GM12878 (cell line): ENCODE measurements around the gene ATP4B. TPM values are rescaled to one million over a fixed set of nuclear protein-coding genes. Genes with fewer than 3 reads are reported as not detected.

Source experiments
- ATAC-seq: fragments of 200-7000 bp; cut with Tn5 transposase; 3 replicates; pipeline ENCODE4 v1.9.1; 2020; ENCODE audit warnings: mild to moderate bottlenecking, moderate library complexity
- BruUV-seq: library from RNA; stranded (reverse); fragments of 400-500 nt; replicated peaks from 2 replicates; lab custom pipeline; 2021; lab: Mats Ljungman, UMichigan
- CTCF ChIA-PET: fragments of 300-600 bp; sonication (Branson Sonifier 250); formaldehyde crosslinking; extraction: SDS; loops from one replicate; lab custom pipeline; 2021; ENCODE audit warnings: inconsistent platforms; lab: Yijun Ruan, JAX
- POLR2A ChIA-PET: fragments of 350-600 bp; formaldehyde crosslinking; extraction: SDS; loops from one replicate; lab custom pipeline; 2021; ENCODE audit warnings: inconsistent platforms; lab: Charles Lee
- RAD21 ChIA-PET: fragments of 300-600 bp; sonication (Branson Sonifier 250); formaldehyde crosslinking; loops from one replicate; lab custom pipeline; 2023; ENCODE audit warnings: antibody characterized with exemption; ENCODE audit not compliant: unreplicated experiment; lab: Charles Lee
- SMC1A ChIA-PET: fragments of 300-600 bp; sonication (Branson Sonifier 250); formaldehyde crosslinking; loops from one replicate; lab custom pipeline; 2023; ENCODE audit not compliant: unreplicated experiment, uncharacterized antibody; lab: Charles Lee
- DNase-seq: peaks from one replicate; pipeline ENCODE4 v3.0.0-alpha.2; 2011; ENCODE audit warnings: low read depth, low spot score
- FAIRE-seq: peaks from 3 replicates; lab custom pipeline; 2011; peaks lifted over from hg19 to GRCh38; lab: Jason Lieb, UNC
- H2AFZ ChIP-seq: 2 replicates; pipeline ENCODE4 v1.6.0; 2011; ENCODE audit warnings: low read depth, low read length, control low read depth; ENCODE audit not compliant: control insufficient read depth
- H3K27ac ChIP-seq: 2 replicates; pipeline ENCODE4 v1.5.1; 2011; ENCODE audit warnings: control low read depth; ENCODE audit not compliant: control insufficient read depth, insufficient read depth
- H3K27me3 ChIP-seq, 2 experiments: replicated peaks in 1 of 2; 2 replicates each; pipeline versions ENCODE4 v1.6.0 to v1.6.1; 2011; ENCODE audit warnings: low read length in 1 of 2; ENCODE audit not compliant: control insufficient read depth in 2 of 2, insufficient read depth in 2 of 2
- H3K36me3 ChIP-seq, 2 experiments: 2 replicates each; pipeline ENCODE4 v1.5.1; 2011; ENCODE audit warnings: low read length in 1 of 2; ENCODE audit not compliant: control insufficient read depth in 2 of 2, insufficient read depth in 2 of 2
- H3K4me1 ChIP-seq: 2 replicates; pipeline ENCODE4 v1.6.1; 2011; ENCODE audit warnings: mild to moderate bottlenecking, low read length, moderate library complexity, mixed read lengths; ENCODE audit not compliant: control insufficient read depth, insufficient read depth
- H3K4me2 ChIP-seq: 2 replicates; pipeline ENCODE4 v1.6.0; 2011; ENCODE audit warnings: control low read depth; ENCODE audit not compliant: control insufficient read depth, insufficient read depth
- H3K4me3 ChIP-seq: fragments of 200-600 bp; sonication (generic); 2 replicates; pipeline ENCODE4 v1.5.1; 2016
- H3K79me2 ChIP-seq: 2 replicates; pipeline ENCODE4 v1.6.0; 2011; ENCODE audit warnings: low read length; ENCODE audit not compliant: control insufficient read depth, insufficient read depth
- H3K9ac ChIP-seq: 2 replicates; pipeline ENCODE4 v1.8.0; 2011; ENCODE audit warnings: low read length, control low read depth, mixed read lengths; ENCODE audit not compliant: control insufficient read depth, insufficient read depth
- H3K9me3 ChIP-seq: replicated peaks from 3 replicates; pipeline ENCODE4 v1.5.1; 2011; ENCODE audit warnings: mild to moderate bottlenecking, low read length; ENCODE audit not compliant: control insufficient read depth, insufficient read depth
- H4K20me1 ChIP-seq: 2 replicates; pipeline ENCODE4 v1.6.0; 2011; ENCODE audit not compliant: control insufficient read depth, insufficient read depth
- POLR2A ChIP-seq: IDR thresholded peaks from 2 replicates; pipeline ENCODE4 v1.6.1; 2011; ENCODE audit warnings: low read depth, mild to moderate bottlenecking, low read length
- RUNX3 ChIP-seq: IDR thresholded peaks from 2 replicates; pipeline ENCODE4 v1.6.1; 2012; ENCODE audit warnings: low read length, inconsistent platforms
- WGBS: methylation state at CpG from one replicate; pipeline ENCODE4 v1.1.6; 2016; ENCODE audit warnings: low lambda C conversion rate; ENCODE audit not compliant: insufficient replicate concordance, insufficient coverage; ENCODE audit errors: missing lambda C conversion rate; 5-methylcytosine and 5-hydroxymethylcytosine counted together
- in situ Hi-C: fragments of 300-500 bp; cut with MboI; formaldehyde crosslinking; loops from 9 replicates; pipeline ENCODE4 v1.14.3; 2018; ENCODE audit warnings: mixed read lengths
- intact Hi-C: fragments of 100-400 bp; cut with micrococcal nuclease; formaldehyde crosslinking; loops from one replicate; pipeline ENCODE4 v1.14.2; 2022; ENCODE audit not compliant: unreplicated experiment
- polyA plus RNA-seq, 11 experiments: library from polyadenylated mRNA; depleted of rRNA in 4 of 11; unstranded in 6 of 11; stranded (reverse) in 5 of 11; fragments of >200 nt; fragmentation: Nextera tagmentation in 4 of 11; fragmentation: Illumina TruSeq in 1 of 11; extraction: Ambion mirVana in 4 of 11; extraction: Trizol in 1 of 11; gene quantifications; 1 replicate in 1 of 11; 2 replicates in 10 of 11; pipeline versions ENCODE4 v1.2.1 to v1.2.3, GENCODE V29; 2011 to 2016; ENCODE audit warnings: inconsistent platforms in 2 of 11, missing spikeins in 2 of 11, low read depth in 1 of 11
- total RNA-seq, 4 experiments: library from RNA; depleted of rRNA in 3 of 4; stranded (reverse); fragments of >200 nt in 3 of 4; fragmentation: Illumina TruSeq in 1 of 4; extraction: Trizol in 1 of 4; gene quantifications; 2 replicates each; pipeline versions ENCODE4 v1.2.1 to v1.2.3, GENCODE V29; 2013 to 2021
- TF ChIP-seq, protein P1 (sequence below): fragments of 450-650 bp; IDR thresholded peaks from 2 replicates; pipeline ENCODE4 v1.6.1; 2017; ENCODE audit warnings: low read depth, mild to moderate bottlenecking, moderate library complexity
- TF ChIP-seq, protein P2 (sequence below): fragments of 150-350 bp; IDR thresholded peaks from 2 replicates; pipeline ENCODE4 v1.6.1; 2014; ENCODE audit warnings: mild to moderate bottlenecking, low read depth, low read length

ATP4B gene
- total and polyA plus RNA-seq, 10 of the 15 experiments (the other 5 are each of a cell fraction or from before 2014, with no cell fraction given), result 0.05 to 0.33 (median 0.20) TPM; not detected in 4

DNA sequence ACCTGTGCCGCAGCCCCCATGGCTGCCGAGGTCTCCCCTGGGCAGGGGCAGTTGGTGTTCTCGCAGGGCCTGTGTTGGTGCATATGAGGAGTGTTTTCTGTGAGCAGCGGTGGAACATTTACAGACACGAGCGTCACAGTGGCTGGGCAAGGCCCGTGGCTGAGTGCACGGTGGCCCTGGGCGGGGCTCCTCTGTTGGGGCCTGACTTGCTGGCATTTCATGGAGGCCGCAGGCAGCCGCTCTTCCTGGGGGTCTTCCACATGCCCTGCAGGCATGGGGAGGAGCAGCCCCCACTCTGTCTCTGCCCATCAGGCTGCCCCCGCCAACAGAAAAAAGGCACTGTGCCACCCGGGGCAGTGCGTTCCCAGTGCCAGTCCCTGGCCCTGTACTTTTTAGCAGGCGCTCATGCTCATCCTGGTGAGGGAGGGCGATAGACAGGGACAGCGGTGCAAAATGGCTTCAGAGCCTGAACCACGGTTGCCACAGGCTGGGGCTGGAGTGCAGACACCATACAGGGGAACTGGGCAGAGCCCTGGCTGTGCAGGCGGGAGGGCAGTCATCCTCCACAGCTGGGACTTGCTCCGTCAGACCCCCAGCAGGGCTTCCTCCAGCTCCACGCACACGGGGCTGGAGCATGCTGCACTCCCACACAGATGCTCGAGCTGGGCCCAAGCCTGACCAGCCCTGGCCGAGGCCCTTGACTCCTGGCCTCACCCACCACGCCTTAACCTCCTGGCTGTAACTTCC is 49.9 kb downstream of the ATP4B start:
- H3K27ac ChIP-seq, result no peak overlapping the region
- H4K20me1 ChIP-seq, result peaks cover 3% of the 10 kb centered on the region; the same call in 1 of the 2 replicates
- H3K9me3 ChIP-seq, result no peaks in the 10 kb centered on the region
- TF ChIP-seq POLR2A, result peak; percentile 21; the same call in 1 of the 2 replicates
- TF ChIP-seq RUNX3, result no peak
- TF ChIP-seq, all 136 proteins: peak for 1
- Histone ChIP-seq H3K79me2 (peaks cover 25% of the 10 kb centered on the region), H3K9ac (no peak overlapping the region), H3K36me3 (peaks cover 17 to 19% of the 10 kb centered on the region in 2 experiments; a peak in 3 of 4 replicates), H3K4me2 (no peak overlapping the region), H3K4me1 (peaks cover 3% of the 10 kb centered on the region; the same call in 1 of the 2 replicates), H3K27me3 (no peaks in the 10 kb centered on the region), H3K4me3 (no peak overlapping the region), H2AFZ (no peak overlapping the region)
- CTCF ChIA-PET, result no interaction called here
- ATAC-seq, result no peak
- in situ Hi-C loops (no loop called here), intact Hi-C loops (no loop called here)
- DNase-seq, result no peak
- no TSS peak for BruUV-seq
- 90% methylated on average over 25 of the region's 25 CpGs for WGBS
- SMC1A ChIA-PET, result no interaction called here
- no peak for FAIRE-seq
- RAD21 ChIA-PET, result no interaction called here
- POLR2A ChIA-PET, result no interaction called here

DNA sequence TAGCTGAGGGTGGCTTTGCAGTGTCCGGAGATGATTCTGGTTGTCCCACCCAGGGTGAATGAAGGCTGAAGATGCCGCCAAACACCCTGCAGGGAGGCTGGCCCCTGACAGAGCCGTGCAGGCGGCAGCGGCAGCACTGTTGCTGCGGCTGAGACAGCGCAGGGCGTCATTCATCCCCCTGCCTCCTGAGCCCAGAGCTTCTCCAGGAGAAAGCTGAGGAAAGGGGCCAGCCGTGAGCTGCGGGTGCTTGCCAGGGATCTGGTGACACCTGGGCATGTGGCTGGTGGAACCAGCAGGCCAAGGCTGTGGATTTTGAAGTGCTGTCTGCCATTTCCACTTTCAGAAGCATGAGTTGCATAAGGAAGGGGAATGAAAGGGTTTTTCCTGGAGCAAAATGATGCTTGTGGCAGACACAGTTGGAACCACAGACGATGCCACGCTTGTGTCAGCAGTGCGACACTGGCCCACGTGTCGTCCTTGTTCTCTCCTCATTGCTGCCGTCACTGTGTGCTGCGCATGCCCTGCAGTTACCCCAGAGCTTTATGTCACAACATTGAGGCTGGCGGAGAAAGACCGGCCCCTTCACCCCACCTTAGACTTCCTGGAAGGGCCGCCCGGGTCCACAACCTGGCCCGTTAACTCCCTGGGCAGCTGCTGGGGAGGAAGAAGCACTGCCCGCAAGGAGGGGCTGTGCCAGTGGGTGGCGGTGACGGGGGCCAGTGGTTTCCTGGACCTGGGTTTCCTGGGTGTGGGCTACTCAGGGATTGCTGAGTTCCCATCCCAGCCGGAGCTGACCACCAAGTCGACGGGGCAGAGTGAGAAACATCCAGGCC is 50.7 kb downstream of the ATP4B start:
- TF ChIP-seq, protein P1, sequence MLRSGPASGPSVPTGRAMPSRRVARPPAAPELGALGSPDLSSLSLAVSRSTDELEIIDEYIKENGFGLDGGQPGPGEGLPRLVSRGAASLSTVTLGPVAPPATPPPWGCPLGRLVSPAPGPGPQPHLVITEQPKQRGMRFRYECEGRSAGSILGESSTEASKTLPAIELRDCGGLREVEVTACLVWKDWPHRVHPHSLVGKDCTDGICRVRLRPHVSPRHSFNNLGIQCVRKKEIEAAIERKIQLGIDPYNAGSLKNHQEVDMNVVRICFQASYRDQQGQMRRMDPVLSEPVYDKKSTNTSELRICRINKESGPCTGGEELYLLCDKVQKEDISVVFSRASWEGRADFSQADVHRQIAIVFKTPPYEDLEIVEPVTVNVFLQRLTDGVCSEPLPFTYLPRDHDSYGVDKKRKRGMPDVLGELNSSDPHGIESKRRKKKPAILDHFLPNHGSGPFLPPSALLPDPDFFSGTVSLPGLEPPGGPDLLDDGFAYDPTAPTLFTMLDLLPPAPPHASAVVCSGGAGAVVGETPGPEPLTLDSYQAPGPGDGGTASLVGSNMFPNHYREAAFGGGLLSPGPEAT, result no peak
- TF ChIP-seq, protein P2, sequence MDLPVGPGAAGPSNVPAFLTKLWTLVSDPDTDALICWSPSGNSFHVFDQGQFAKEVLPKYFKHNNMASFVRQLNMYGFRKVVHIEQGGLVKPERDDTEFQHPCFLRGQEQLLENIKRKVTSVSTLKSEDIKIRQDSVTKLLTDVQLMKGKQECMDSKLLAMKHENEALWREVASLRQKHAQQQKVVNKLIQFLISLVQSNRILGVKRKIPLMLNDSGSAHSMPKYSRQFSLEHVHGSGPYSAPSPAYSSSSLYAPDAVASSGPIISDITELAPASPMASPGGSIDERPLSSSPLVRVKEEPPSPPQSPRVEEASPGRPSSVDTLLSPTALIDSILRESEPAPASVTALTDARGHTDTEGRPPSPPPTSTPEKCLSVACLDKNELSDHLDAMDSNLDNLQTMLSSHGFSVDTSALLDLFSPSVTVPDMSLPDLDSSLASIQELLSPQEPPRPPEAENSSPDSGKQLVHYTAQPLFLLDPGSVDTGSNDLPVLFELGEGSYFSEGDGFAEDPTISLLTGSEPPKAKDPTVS, result no peak
- WGBS, result 94% methylated on average over 28 of the region's 28 CpGs
- Histone ChIP-seq H3K36me3 (peaks cover 16 to 17% of the 10 kb centered on the region in 2 experiments; a peak in 3 of 4 replicates), H3K4me2 (no peak overlapping the region), H2AFZ (no peak overlapping the region), H4K20me1 (peaks cover 3% of the 10 kb centered on the region; the same call in 1 of the 2 replicates), H3K4me1 (peaks cover 3% of the 10 kb centered on the region; the same call in 1 of the 2 replicates), H3K4me3 (no peak overlapping the region), H3K27me3 (no peaks in the 10 kb centered on the region), H3K9ac (no peak overlapping the region), H3K27ac (no peak overlapping the region), H3K9me3 (no peaks in the 10 kb centered on the region), H3K79me2 (peaks cover 30% of the 10 kb centered on the region)
- FAIRE-seq (no peak), DNase-seq (no peak), ATAC-seq (no peak)
- RAD21 ChIA-PET, result no interaction called here
- CTCF ChIA-PET, result no interaction called here
- BruUV-seq, result no TSS peak
- POLR2A ChIA-PET, result no interaction called here
- intact Hi-C loops, result no loop called here
- SMC1A ChIA-PET, result no interaction called here
- in situ Hi-C loops, result no loop called here
